ENCODE data around the gene FLNB. TPM values are rescaled to one million over a fixed set of nuclear protein-coding genes. Genes with fewer than 3 reads are reported as not detected.

The FLNB gene
- total RNA-seq, 1 experiment from 2014 or later: 309 TPM

- intact Hi-C loops (cut with micrococcal nuclease; ENCODE audit: unreplicated experiment): no loop called here
- H3K4me3 ChIP-seq (ENCODE audit: low read depth in 2 of 2, low read length in 2 of 2): no peak overlapping the region
- DNase-seq (ENCODE audit: low read depth, low spot score): no peak
- in situ Hi-C loops (cut with HindIII; ENCODE audit: low pct_unique_long_range_greater_than_20kb, low sequenced_read_pairs): no loop called here
- no peak for TF ChIP-seq POLR2AphosphoS5 (IDR thresholded peaks at IDR 0.05; ENCODE audit: low read depth, low read length)
- no peak for TF ChIP-seq REST (IDR thresholded peaks at IDR 0.05; ENCODE audit: insufficient read depth in 1 of 2, low read depth in 2 of 2, low read length in 1 of 2)
- TF ChIP-seq, protein P1, sequence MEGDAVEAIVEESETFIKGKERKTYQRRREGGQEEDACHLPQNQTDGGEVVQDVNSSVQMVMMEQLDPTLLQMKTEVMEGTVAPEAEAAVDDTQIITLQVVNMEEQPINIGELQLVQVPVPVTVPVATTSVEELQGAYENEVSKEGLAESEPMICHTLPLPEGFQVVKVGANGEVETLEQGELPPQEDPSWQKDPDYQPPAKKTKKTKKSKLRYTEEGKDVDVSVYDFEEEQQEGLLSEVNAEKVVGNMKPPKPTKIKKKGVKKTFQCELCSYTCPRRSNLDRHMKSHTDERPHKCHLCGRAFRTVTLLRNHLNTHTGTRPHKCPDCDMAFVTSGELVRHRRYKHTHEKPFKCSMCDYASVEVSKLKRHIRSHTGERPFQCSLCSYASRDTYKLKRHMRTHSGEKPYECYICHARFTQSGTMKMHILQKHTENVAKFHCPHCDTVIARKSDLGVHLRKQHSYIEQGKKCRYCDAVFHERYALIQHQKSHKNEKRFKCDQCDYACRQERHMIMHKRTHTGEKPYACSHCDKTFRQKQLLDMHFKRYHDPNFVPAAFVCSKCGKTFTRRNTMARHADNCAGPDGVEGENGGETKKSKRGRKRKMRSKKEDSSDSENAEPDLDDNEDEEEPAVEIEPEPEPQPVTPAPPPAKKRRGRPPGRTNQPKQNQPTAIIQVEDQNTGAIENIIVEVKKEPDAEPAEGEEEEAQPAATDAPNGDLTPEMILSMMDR (IDR thresholded peaks at IDR 0.05): no peak
- no peak for TF ChIP-seq TCF7L2 (IDR thresholded peaks at IDR 0.05; ENCODE audit: low read depth, low read length)
- no peak for TF ChIP-seq SIN3A (IDR thresholded peaks at IDR 0.05; ENCODE audit: borderline replicate concordance, insufficient read depth, low read depth, low read length)
- no peaks in the 10 kb centered on the region for H3K4me1 ChIP-seq (ENCODE audit: control insufficient read depth, insufficient read depth, low read length)
- peak; percentile 71 for ATAC-seq
- CTCF ChIA-PET: interaction anchor here (0.6 kb wide), 2 partner anchors 67 to 71 kb away, joined by 4 to 6 read pairs; no protein-coding TSS in a partner anchor
- BruUV-seq (replicated peaks): no TSS peak
- H3K36me3 ChIP-seq (ENCODE audit: control insufficient read depth, insufficient read depth, low read length): no peaks in the 10 kb centered on the region
- no peaks in the 10 kb centered on the region for H3K9me3 ChIP-seq (ENCODE audit: control insufficient read depth, insufficient read depth, low read depth, low read length)
- H3K27ac ChIP-seq (ENCODE audit: low read length): peak overlapping the region; percentile 69
- H3K27me3 ChIP-seq (ENCODE audit: control insufficient read depth, insufficient read depth, low read length): no peaks in the 10 kb centered on the region
- POLR2A ChIA-PET: no interaction called here
Measured at GRCh38 chr3:57961828-57962447, 46.3 kb upstream of the FLNB start.

- CTCF ChIA-PET: interaction anchor here (0.6 kb wide), 2 partner anchors 66 to 70 kb away, joined by 4 to 6 read pairs; no protein-coding TSS in a partner anchor
- no peaks in the 10 kb centered on the region for H3K9me3 ChIP-seq (ENCODE audit: control insufficient read depth, insufficient read depth, low read depth, low read length)
- POLR2A ChIA-PET: no interaction called here
- TF ChIP-seq SIN3A (IDR thresholded peaks at IDR 0.05; ENCODE audit: borderline replicate concordance, insufficient read depth, low read depth, low read length) (no peak), TCF7L2 (IDR thresholded peaks at IDR 0.05; ENCODE audit: low read depth, low read length) (no peak), REST (IDR thresholded peaks at IDR 0.05; ENCODE audit: insufficient read depth in 1 of 2, low read depth in 2 of 2, low read length in 1 of 2) (no peak), POLR2AphosphoS5 (IDR thresholded peaks at IDR 0.05; ENCODE audit: low read depth, low read length) (no peak)
- TF ChIP-seq, protein P1 (IDR thresholded peaks at IDR 0.05): no peak
- no peak for DNase-seq (ENCODE audit: low read depth, low spot score)
- H3K27ac ChIP-seq (ENCODE audit: low read length): peak overlapping the region; percentile 69
- H3K27me3 ChIP-seq (ENCODE audit: control insufficient read depth, insufficient read depth, low read length): no peaks in the 10 kb centered on the region
- intact Hi-C loops (cut with micrococcal nuclease; ENCODE audit: unreplicated experiment): no loop called here
- no peaks in the 10 kb centered on the region for H3K36me3 ChIP-seq (ENCODE audit: control insufficient read depth, insufficient read depth, low read length)
- no TSS peak for BruUV-seq (replicated peaks)
- ATAC-seq: no peak
- H3K4me3 ChIP-seq (ENCODE audit: low read depth in 2 of 2, low read length in 2 of 2): no peak overlapping the region
- in situ Hi-C loops (cut with HindIII; ENCODE audit: low pct_unique_long_range_greater_than_20kb, low sequenced_read_pairs): no loop called here
- no peaks in the 10 kb centered on the region for H3K4me1 ChIP-seq (ENCODE audit: control insufficient read depth, insufficient read depth, low read length)
Measured at GRCh38 chr3:57962448-57962834, 45.8 kb upstream of the FLNB start.

All from Panc1 (cell line).